GM18517 (cell line): ENCODE data around the gene STRC.
"Not testable (repeated sequence)": the region's sequence is repeated elsewhere in the genome, so short reads cannot be mapped to it uniquely, and the experiment has no call there.

ENCODE experiments used
- ATAC-seq: cut with Tn5 transposase; IDR thresholded peaks from one replicate; pipeline ENCODE4 v1.9.1; 2021; ENCODE audit warnings: mild to moderate bottlenecking, moderate library complexity; ENCODE audit not compliant: unreplicated experiment

STRC gene

DNA sequence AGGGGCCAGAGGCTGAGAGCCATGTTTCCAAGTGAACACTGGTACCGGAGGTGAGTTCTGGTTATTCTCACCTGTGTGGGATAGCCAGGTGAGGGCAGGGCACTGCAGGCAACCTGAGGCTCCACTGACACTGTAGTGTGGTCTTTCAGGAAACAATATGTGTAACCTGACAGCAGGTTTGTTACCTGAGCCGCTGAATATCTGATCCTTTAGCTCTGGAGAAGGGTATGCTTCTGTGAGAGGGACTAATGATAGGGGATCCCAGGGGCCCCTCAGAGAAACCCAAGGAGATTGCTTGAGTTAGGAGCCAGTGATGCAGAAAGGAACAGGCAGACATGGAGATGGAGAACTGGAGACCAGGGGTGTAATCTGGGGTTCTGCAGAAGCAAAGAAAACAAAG is at the start of gene STRC:
Gene STRC (minus strand): TSS at position 101 of the 400 bp plus-strand sequence. CDS start 78 bp downstream, at position 23.
- ATAC-seq: not testable (repeated sequence)

DNA sequence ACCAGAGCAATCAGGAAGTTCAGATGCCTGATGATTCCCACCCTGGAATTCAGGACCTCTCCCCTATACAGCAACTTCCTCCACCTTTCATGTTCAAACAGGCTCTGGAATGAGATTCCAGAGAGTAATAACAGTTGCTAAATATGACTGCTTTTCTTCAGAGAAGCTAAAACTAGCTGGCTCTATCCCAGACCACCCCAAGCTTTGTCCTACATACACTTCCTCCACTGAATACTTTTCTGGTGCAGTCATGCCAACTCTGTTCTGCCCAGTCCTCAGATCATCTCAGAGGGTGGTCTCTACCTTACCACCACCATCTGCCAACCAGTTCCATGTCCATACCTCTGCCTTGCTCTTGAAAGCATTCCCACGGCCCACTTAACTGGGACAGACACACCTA is 47.6 kb upstream of the STRC start:
- ATAC-seq: not testable (repeated sequence)

DNA sequence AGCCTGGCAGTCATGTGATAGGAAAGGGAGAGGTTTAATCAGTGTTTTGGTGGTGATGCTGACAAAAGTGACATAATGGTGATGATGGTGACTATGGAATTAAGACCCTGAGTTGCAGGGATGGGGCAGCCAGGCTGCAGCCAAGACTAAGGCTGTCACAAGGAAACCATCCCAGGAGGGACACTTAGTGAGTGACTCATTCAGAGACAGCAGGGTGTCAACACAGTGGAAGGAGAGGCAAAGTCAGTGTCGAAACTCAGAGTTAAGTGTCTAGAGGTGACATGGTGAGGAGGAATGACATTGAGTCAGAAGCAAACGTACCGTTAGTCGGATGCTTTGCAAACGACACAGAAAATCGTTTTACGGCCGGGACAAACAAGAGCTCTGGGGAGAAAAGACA is 44.7 kb upstream of the STRC start:
- not testable (repeated sequence) for ATAC-seq

DNA sequence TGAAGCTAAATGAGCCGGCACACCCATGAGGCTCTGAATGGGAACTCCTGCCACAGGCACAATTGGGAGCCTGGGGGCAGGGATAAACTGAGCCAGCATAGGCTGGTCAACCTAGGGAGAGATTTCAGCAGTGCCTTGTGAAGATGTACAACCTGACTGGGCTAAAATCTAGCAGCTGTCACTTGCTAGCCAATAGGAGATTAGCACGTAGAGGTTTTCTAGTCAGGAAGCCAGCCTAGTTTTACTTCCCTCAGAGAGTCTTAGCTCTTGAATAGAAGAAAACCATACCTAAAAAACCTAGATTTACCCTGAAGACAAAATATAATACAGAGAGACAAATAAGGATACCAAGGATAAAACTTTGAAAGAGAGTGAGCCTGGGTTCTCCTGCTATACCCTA is 43.7 kb upstream of the STRC start:
- ATAC-seq: not testable (repeated sequence)

DNA sequence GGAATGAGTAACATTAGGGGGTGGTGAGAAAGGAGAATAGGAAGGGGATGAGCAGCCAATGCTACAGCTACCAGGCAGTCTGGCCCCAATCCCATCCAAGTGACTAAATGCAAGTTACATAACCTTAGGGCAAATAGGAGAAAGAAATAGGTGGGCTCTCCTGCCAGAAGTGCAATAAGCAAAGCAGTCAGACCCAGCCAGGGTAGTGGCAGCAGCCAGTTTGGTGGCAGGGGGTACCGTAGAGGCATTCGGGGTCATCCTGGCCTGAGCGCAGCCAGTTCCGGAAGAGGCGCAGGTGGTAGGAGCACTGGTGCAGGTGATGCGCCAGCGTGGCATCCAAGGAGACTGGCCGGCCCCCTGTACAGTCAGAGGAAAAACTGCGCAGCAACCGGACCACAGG is 41.1 kb upstream of the STRC start:
- not testable (repeated sequence) for ATAC-seq

DNA sequence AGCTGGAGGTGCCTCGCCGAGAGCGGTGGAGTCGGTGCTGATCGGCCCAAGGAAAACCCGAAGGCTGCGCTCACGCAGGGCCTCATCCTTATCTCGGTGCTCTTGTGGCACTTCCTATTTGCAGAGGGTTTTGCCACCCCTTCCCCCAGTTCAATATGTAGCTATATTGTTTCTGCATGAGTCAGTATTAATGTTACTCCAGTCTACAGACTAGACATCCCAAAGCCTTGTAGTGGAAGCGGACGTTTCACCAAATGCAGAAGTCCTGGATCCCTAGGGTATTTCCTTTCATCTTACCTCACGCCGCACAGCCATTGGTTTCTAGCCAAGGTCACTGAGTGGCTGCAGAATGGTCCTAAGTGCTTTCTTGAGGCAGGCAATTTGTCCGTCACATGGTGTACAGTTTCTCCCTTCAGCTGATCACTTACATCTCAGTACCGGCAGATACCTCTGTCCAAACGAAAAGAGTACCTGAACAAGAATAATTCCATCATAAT is 30.9 kb upstream of the STRC start:
- ATAC-seq: not testable (repeated sequence)

DNA sequence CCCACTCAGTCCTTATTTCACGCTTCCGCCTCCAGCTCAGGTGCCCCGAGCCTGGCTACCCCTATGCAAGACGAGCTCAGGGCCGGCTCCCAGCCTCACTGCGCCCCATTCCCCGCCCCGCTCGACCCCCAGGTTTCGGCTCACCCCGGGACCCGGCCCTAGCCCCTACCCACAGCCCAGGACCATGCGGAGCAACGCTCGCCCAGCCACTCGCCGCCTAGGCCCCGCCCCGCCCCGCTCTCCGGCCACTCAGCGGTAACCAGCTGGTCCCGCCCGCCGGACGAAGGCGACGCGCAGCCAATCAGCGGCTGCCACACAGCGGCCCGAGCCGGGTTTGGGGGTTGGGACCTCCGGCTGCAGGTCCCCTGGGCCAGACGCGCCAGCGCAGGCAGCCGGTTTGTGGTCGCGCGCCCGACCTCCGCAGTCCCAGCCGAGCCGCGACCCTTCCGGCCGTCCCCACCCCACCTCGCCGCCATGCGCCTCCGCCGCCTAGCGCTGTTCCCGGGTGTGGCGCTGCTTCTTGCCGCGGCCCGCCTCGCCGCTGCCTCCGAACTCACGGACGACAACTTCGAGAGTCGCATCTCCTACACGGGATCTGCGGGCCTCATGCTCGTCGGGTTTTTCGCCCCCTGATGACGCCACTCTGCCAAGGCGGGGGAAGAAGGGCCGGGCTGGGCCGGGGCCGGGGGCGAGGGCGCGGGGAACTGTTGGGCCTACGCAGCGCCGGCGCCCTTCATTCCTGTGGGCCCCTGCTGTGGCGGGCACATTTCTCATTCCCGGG is 30.2 kb upstream of the STRC start, which contains the start of gene CATSPER2:
Gene CATSPER2 (minus strand): TSS at position 196 of the 781 bp plus-strand sequence. CDS start 783 bp downstream, outside the sequence.
- no peak for ATAC-seq

DNA sequence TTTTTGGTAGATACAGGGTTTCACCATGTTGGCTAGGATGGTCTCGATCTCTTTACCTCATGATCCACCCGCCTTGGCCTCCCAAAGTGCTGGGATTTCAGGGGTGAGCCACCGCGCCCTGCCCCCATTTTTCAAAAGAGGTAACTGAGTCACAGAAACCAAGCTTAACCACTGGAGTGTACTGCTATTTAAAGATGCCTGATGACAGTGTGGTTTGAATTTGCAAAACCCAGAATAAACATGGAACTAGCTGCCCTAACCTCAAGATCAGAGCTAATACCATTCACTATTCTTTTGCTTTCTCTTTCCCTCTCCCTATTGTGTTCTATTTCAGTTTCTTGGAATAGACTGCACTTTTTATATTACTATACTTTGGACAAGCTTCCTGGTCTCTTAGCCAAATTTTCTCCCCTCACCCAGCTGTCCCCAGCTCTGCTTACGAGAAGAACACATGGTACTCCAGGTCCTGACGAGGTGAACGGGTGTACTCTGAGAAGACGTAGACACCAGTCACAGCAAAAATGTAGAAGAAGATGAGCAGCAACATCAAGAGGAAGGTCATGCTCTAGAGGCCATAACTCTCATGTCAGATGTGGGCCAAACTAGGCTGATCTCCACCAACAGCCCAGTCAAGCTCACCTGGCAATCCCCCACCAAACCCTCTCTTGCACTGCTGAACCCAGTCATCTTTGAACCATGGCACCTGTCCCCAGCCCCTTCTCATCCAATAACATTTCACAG is 20.0 kb upstream of the STRC start:
- not testable (repeated sequence) for ATAC-seq

DNA sequence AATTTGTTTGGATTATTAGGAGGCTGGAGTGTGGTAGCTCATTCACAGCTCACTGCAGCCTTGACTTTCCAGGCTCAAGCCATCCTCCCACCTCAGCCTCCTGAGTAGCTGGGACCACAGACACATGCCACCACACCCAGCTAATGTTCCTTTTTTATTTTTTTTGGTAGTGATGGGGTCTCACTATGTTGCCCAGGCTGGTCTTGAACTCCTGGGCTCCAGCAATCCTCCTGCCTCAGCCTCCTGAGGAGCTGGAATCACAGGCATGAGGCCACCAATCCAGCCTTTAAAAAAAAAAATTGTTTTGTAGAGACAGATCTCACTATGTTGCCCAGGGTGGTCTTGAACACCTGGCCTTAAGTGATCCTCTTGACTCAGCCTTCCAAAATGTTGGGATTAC is 8.3 kb upstream of the STRC start:
- not testable (repeated sequence) for ATAC-seq

DNA sequence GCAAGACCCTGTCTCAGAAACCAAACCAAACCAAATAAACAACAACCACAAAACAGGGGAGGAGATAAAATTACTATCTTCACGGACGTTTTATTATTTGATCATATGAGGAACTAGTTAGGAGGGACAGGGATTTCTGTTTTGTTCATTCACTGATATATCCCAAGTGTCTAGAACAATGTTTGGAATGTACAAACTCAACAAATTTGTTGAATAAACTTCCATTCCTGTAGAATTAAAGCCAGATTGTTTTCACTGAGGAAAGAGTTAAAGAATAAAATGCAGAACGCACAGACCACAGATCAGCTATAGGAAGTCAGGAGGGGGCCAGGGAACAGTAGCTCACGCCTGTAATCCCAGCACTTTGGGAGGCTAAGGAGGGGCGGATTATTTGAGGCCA is 6.5 kb upstream of the STRC start:
- no peak for ATAC-seq

DNA sequence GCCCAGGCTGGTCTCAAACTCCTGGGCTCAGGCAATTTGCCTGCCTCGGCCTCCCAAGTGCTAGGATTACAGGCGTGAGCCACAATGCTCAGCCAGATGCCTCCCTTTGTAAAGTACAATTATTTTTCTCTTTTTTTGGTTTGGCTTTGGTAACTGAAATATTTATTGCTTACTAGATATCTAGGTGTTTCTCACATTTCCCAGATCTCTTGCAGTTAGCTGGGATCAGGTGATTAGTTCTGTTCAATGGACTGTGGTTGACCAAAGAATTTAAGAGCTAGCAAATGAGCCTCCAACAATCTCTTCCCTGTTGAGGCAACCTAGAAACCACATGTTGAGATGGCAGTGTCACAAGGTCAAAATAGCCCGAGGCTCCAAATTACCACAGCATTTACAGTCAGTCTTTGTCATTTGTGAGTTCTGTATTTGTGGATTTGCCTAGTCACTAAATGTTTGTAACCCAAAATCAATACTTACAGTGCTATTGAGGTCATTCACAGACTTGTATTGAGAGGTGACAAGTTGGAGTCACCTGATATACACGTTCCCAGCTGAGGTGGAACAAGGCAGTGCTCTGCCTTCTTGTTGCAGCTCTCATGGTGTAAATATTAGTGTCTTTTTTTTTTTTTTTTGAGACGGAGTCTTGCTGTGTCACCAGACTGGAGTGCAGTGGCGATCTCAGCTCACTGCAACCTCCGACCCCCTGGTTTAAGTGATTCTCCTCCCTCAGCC is 3.6 kb upstream of the STRC start:
- ATAC-seq: not testable (repeated sequence)

DNA sequence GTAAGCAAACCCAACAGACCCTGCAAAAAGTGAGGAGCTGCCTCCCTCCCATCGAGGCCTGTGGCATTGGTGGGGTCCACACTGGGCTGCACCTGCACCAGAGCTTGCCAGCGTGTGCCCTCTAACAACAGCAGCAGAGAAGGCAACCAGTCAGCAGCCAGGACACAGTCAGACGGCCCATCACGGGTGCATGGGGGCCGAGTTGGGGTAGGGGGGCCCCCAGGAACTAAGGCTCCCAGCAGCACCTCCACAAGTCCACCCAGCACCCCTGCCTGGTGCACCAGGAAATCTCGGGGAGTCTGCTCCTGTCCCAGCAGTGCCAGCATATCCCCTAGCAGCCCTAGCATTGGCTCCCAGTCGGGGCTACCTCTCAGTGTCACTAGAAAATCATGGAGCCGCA is 850 bp downstream of the STRC start:
- ATAC-seq: not testable (repeated sequence)

DNA sequence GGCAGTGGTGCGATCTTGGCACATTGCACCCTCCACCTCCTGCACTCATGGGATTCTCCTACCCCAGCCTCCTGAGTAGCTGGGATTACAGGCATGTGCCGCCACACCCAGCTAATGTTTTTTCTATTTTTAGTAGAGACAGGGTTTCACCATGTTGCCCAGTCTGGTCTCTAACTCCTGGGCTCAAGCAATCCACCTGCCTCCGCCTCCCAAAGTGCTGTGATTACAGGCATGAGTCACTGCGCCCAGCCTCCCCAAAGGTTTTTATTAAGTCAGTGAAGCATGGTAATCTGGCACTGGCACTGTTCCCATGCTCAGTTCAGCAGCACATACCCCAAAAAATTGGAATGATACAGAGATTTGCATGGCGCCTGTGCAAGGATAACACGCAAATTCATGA is 16.4 kb downstream of the STRC start:
- not testable (repeated sequence) for ATAC-seq

DNA sequence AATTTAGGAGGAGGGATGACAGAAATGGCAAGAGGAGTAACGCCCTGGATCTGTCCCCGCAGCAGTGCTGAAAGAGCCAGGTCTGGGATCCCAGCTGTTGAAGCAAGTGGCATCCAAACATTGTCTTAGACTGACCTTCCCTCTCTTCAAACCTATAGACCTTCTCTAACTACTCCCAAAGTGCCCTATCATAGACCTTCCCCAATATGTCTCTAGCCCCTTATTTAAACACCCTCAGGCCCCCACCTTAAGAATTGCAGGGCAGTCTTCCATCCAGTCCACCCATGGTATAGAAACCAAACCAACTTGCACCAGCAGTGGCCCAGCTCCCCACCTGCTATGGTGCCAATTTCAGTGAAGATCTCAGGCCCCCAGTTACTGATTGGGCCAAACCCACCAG is 18.4 kb downstream of the STRC start:
- ATAC-seq: not testable (repeated sequence)

DNA sequence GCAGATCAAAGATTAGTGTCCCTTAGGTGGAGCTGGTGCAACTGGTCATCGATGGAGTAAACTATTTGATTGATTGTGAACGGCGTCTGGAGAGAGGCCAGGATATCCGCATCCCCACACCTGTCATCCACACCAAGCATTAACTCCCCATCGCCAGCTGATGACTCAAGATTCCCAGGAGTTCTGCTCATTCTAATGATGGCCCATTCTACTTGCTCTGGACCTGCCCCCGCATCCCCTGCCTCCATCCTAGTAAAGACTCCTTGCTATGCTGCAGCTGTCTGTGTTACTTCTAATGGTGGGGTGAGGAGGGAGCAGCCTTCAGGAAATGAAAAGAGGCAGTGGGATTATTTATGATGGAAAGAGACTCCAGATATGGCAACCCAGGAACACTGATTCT is 19.5 kb downstream of the STRC start:
- ATAC-seq: not testable (repeated sequence)

DNA sequence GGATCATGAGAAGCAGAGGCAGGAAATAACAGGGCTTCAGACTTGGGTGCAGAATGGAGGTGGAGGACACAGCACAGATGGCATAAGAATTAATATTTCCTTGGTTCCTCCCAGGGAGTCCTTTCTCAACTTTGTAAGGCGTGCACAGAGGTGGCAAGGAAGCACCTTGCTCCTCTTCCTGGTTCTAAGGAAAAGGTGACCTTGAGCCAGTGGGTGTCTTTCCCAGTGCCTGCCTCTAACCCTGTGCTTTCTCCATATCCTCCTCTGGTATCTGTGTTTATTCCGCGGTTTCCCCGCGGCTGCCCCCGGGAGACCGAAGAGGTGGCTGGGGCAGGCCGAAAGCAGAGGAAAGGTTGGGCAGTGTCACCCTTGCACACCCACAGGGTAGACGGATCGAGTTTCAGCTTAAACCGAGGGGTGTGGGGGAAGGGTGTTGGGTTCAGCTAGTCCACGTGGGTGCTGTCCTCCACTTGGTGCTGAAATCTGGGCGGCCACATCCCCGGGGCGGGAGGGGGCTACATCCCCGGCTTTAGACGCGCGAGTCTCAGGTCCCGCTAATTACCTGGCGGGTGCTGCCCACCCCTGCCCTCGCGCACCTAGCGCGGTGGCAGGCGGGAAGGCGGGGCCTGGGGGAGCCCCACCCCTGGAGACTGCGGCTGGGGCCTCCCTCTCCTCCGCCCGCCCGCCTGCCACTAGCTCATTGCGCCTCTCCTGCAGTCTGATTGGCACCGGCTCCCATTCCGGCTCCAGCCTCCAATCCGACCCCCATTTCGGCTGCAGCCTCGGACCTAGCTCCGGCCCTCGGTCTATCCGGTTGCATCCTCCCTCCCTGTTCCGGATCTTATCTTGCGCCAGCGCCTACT is 25.0 kb downstream of the STRC start, which contains the start of gene CKMT1B:
Gene CKMT1B (plus strand): TSS at position 700 of the 863 bp plus-strand sequence. CDS start 192 bp downstream, outside the sequence.
- not testable (repeated sequence) for ATAC-seq

DNA sequence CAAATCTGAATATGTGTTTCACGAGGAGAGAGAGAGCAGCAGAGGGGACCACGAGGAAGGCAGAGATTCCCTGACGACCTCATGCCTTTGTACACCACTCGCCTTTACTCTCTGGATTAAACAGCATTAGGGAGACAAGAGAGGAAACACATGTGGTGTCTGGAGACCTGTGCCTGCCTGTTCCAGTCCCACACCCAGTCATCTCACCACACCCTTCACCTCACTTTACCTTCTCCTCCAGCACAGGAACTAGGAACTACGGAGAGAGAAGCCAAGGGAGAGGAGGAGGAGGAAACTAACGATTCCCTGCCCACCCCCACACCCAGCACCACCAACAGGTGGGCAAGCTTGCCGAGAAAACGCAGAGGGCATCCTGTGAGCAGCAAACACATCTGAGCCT is 25.8 kb downstream of the STRC start:
- ATAC-seq: not testable (repeated sequence)

DNA sequence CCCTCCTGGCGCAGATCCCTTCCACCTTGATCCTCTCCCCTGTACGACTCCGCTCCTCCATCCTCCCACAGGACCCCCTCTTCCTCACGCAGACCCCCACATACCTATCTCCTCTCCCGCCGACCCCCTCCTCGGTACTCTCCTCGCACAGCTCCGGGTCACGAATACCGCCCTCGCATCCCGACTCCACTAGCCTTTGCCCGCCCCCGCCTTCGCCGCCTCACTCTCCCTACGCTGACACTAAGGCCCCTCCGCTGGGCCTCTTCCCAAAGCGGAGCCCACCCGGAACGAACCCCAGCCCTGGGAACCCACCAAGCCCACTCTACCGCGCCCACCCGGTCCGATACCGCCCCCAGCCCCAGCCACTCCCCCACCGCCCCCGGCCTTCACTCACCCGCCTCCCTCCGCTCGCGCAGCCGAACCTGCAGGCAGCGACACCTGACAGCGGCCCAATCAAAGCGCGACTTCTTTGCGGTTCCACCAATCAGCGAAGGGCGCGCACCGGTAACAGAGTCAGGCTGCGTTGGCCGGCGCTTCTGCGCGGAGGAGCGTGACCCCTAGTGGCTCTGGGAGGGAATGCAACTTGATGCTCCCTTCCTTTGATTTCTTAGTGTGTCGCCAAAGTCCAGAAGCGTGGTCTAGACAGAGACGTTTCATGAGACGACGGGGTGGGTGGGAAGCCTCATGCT is 28.7 kb downstream of the STRC start, which contains the start of gene PPIP5K1:
Gene PPIP5K1 (minus strand): TSS at position 431 of the 689 bp plus-strand sequence. CDS start 5,704 bp downstream, outside the sequence.
- ATAC-seq: peak; percentile 91

DNA sequence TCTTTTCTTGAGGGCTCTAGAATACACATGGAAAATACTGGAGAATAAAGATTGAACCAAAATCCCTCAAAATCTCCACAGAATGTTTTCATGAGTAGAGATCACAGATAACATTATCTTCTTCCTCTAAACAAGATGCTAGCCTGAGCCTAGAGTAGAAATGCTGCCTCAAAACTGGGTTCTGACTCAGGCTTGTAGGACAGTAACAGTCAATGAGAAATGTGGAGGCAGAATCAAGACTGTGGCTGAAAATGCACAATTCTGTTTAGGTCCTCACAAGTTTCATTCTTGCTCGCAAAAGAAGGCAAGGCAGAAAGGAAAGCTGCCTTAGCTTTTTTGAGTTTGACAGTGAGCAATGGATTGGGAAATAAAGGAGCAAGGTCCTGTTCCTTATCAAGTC is 44.0 kb downstream of the STRC start:
- not testable (repeated sequence) for ATAC-seq
